ENCODE results near the gene KCNG3.

GRCh38 chr2:42516418-42516901 is 22.7 kb upstream of the KCNG3 start:
- TF ChIP-seq, protein P1, sequence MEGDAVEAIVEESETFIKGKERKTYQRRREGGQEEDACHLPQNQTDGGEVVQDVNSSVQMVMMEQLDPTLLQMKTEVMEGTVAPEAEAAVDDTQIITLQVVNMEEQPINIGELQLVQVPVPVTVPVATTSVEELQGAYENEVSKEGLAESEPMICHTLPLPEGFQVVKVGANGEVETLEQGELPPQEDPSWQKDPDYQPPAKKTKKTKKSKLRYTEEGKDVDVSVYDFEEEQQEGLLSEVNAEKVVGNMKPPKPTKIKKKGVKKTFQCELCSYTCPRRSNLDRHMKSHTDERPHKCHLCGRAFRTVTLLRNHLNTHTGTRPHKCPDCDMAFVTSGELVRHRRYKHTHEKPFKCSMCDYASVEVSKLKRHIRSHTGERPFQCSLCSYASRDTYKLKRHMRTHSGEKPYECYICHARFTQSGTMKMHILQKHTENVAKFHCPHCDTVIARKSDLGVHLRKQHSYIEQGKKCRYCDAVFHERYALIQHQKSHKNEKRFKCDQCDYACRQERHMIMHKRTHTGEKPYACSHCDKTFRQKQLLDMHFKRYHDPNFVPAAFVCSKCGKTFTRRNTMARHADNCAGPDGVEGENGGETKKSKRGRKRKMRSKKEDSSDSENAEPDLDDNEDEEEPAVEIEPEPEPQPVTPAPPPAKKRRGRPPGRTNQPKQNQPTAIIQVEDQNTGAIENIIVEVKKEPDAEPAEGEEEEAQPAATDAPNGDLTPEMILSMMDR (IDR thresholded peaks at IDR 0.05; ENCODE audit: insufficient read depth, low read length, poor library complexity, severe bottlenecking) = no peak
- TF ChIP-seq EZH2phosphoT487 (conservative IDR thresholded peaks at IDR 0.05; ENCODE audit: low read length) = no peak
